Erythroblast (primary cell): ENCODE results near the gene DCAF4.

Experiments
- GATA1 ChIP-seq: IDR thresholded peaks from 2 replicates; pipeline ENCODE4 v1.6.1; 2011; ENCODE audit warnings: low read depth, mild to moderate bottlenecking, control low read depth, low read length, moderate library complexity
- POLR2A ChIP-seq: IDR thresholded peaks from 2 replicates; pipeline ENCODE4 v1.6.1; 2011; ENCODE audit warnings: mild to moderate bottlenecking, low read length

DNA sequence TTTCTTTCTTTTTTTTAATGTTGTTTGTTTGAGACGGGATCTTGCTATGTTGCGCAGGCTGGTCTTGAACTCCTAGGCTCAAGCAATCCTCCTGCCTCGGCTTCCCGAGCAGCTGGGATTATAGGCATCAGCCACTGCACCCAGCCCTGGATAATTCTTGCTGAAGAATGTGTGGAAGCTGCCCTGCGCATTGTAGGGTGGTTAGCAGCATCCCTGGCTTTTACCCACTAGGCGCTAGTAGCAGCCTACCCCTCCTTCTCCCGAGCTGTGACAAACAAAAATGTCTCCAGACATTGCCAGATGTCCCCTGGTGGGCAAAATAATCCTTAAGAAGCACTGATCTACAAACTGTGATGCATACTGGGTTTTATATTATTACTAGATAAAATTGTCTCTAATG, 6.6 kb downstream of the DCAF4 start:
- TF ChIP-seq POLR2A (no peak), GATA1 (no peak)
